Colonic mucosa (tissue), 4 donors: ENCODE measurements around the gene VPS37C. TPM values are rescaled to one million over a fixed set of nuclear protein-coding genes. Genes with fewer than 3 reads are reported as not detected.

ENCODE experiments used
- DNase-seq: peaks from one replicate; pipeline ENCODE4 v3.0.0-alpha.2; 2020
- H3K27ac ChIP-seq: fragments of 200-600 bp; one replicate; pipeline ENCODE4 v1.8.0; 2021
- H3K27me3 ChIP-seq: fragments of 200-600 bp; one replicate; pipeline ENCODE4 v1.8.0; 2021
- H3K36me3 ChIP-seq: fragments of 200-600 bp; one replicate; pipeline ENCODE4 v1.8.0; 2021
- H3K4me1 ChIP-seq: fragments of 200-600 bp; one replicate; pipeline ENCODE4 v1.8.0; 2021; ENCODE audit warnings: mild to moderate bottlenecking
- H3K4me3 ChIP-seq: fragments of 200-600 bp; one replicate; pipeline ENCODE4 v1.8.0; 2021
- H3K9ac ChIP-seq, 2 donors: one replicate each; pipeline ENCODE4 v1.7.0; 2013; ENCODE audit warnings: control low read depth in 2 of 2, low read depth in 2 of 2, low read length in 2 of 2
- H3K9me3 ChIP-seq: fragments of 200-600 bp; one replicate; pipeline ENCODE4 v1.8.0; 2021
- CTCF ChIP-seq: fragments of 200-600 bp; IDR thresholded peaks from one replicate; pipeline ENCODE4 v1.8.0; 2022; ENCODE audit warnings: antibody characterized with exemption, mild to moderate bottlenecking
- intact Hi-C: fragments of 100-400 bp; cut with DNase I; formaldehyde crosslinking; loops from one replicate; pipeline ENCODE4 v1.14.1; 2022
- total RNA-seq, 2 donors: library from RNA; stranded (reverse); fragmentation: NEBNext Ultra II Directional in 1 of 2; extraction: Animal tissue kit (Norgen Biotek cat#: 25700) in 1 of 2; gene quantifications; one replicate each; pipeline ENCODE4 v1.2.1, GENCODE V29; 2021
- donor health status: healthy.
- donor health status: DM: no; HTN: no; CAD: no.
- donor health status: DM: no; HTN: no; CAD: no.

Gene VPS37C
- total RNA-seq, 2 donors from 2014 or later, result 26.8 to 35.4 TPM

GRCh38 chr11:61089806-61090491 lies 71.3 kb downstream of the VPS37C start:
- no peak overlapping the region for H3K9ac ChIP-seq
- no peak overlapping the region for H3K27ac ChIP-seq
- H3K9me3 ChIP-seq, result no peaks in the 10 kb centered on the region
- no peaks in the 10 kb centered on the region for H3K27me3 ChIP-seq
- no peaks in the 10 kb centered on the region for H3K4me1 ChIP-seq
- H3K36me3 ChIP-seq, result no peaks in the 10 kb centered on the region
- no peak for DNase-seq
- no peak for TF ChIP-seq CTCF
- H3K4me3 ChIP-seq, result no peak overlapping the region
- intact Hi-C loops, result no loop called here

GRCh38 chr11:61087426-61088119 lies 73.7 kb downstream of the VPS37C start:
- Histone ChIP-seq H3K9me3 (no peaks in the 10 kb centered on the region), H3K27me3 (no peaks in the 10 kb centered on the region), H3K4me1 (no peaks in the 10 kb centered on the region), H3K27ac (no peak overlapping the region), H3K4me3 (no peak overlapping the region), H3K36me3 (no peaks in the 10 kb centered on the region), H3K9ac (no peak overlapping the region)
- no peak for TF ChIP-seq CTCF
- intact Hi-C loops, result no loop called here
- DNase-seq, result no peak

GRCh38 chr11:61083601-61084147 lies 77.6 kb downstream of the VPS37C start:
- Histone ChIP-seq H3K27me3 (no peaks in the 10 kb centered on the region), H3K4me1 (no peaks in the 10 kb centered on the region), H3K36me3 (no peaks in the 10 kb centered on the region), H3K9ac (no peak overlapping the region), H3K27ac (no peak overlapping the region), H3K4me3 (no peak overlapping the region), H3K9me3 (no peaks in the 10 kb centered on the region)
- no peak for TF ChIP-seq CTCF
- no peak for DNase-seq
- intact Hi-C loops, result no loop called here

GRCh38 chr11:61082931-61083531 lies 78.2 kb downstream of the VPS37C start:
- no peak overlapping the region for H3K4me3 ChIP-seq
- no peak for DNase-seq
- peak overlapping the region in 1 of 2 donors; percentile 43 for H3K9ac ChIP-seq
- intact Hi-C loops, result no loop called here
- H3K36me3 ChIP-seq, result no peaks in the 10 kb centered on the region
- H3K27ac ChIP-seq, result no peak overlapping the region
- no peaks in the 10 kb centered on the region for H3K27me3 ChIP-seq
- no peak for TF ChIP-seq CTCF
- no peaks in the 10 kb centered on the region for H3K9me3 ChIP-seq
- H3K4me1 ChIP-seq, result no peaks in the 10 kb centered on the region

GRCh38 chr11:61082062-61082870 lies 79.0 kb downstream of the VPS37C start:
- Histone ChIP-seq H3K36me3 (no peaks in the 10 kb centered on the region), H3K9ac (peak overlapping the region in 1 of 2 donors; percentile 43), H3K27me3 (no peaks in the 10 kb centered on the region), H3K4me1 (no peaks in the 10 kb centered on the region), H3K9me3 (no peaks in the 10 kb centered on the region), H3K4me3 (no peak overlapping the region), H3K27ac (no peak overlapping the region)
- no peak for DNase-seq
- TF ChIP-seq CTCF, result no peak
- intact Hi-C loops, result no loop called here
